Activated CD4-positive, alpha-beta T cell treated with anti-CD3 and anti-CD28 coated beads for 36 hours (primary cell): Measurements from ENCODE around the gene BANF1. TPM values are rescaled to one million over a fixed set of nuclear protein-coding genes. Genes with fewer than 3 reads are reported as not detected.

ENCODE experiments used
- ATAC-seq: fragments of 200-7000 bp; cut with Tn5 transposase; one replicate; pipeline ENCODE4 v1.10.0; 2021; ENCODE audit warnings: mild to moderate bottlenecking, moderate library complexity
- CTCF ChIA-PET: fragments of 350-600 bp; sonication (Branson Sonifier 250); formaldehyde crosslinking; loops from one replicate; lab custom pipeline; 2021; ENCODE audit warnings: antibody characterized with exemption; lab: Charles Lee
- POLR2A ChIA-PET: fragments of 350-600 bp; sonication (Branson Sonifier 250); formaldehyde crosslinking; loops from one replicate; lab custom pipeline; 2021; ENCODE audit warnings: antibody characterized with exemption, inconsistent platforms; lab: Charles Lee
- DNase-seq: peaks from one replicate; pipeline ENCODE4 v3.0.0-alpha.2; 2020
- H3K27ac Mint-ChIP-seq: one replicate; pipeline ENCODE4 v1.8.0; 2021; ENCODE audit warnings: mixed read lengths
- H3K27me3 Mint-ChIP-seq: one replicate; pipeline ENCODE4 v1.8.0; 2021; ENCODE audit warnings: mixed read lengths
- H3K36me3 Mint-ChIP-seq: one replicate; pipeline ENCODE4 v1.8.0; 2021; ENCODE audit warnings: low read depth, mixed read lengths
- H3K4me1 Mint-ChIP-seq: one replicate; pipeline ENCODE4 v1.8.0; 2021; ENCODE audit warnings: mixed read lengths
- H3K4me3 Mint-ChIP-seq: one replicate; pipeline ENCODE4 v1.8.0; 2021; ENCODE audit warnings: mild to moderate bottlenecking, moderate library complexity, mixed read lengths
- H3K9me3 Mint-ChIP-seq: one replicate; pipeline ENCODE4 v1.8.0; 2021; ENCODE audit warnings: low read depth, mixed read lengths
- intact Hi-C, 2 experiments: fragments of 100-400 bp; cut with DNase I in 1 of 2; cut with micrococcal nuclease in 1 of 2; formaldehyde crosslinking; loops; one replicate each; pipeline versions ENCODE4 v1.14.2 to v1.15.1; 2022 to 2024; cut with DNase I, micrococcal nuclease
- total RNA-seq, 2 experiments: library from RNA; stranded (reverse); gene quantifications; one replicate each; pipeline ENCODE4 v1.2.3, GENCODE V29; 2021

BANF1 gene
- total RNA-seq, 2 experiments from 2014 or later, result 233 to 293 TPM

GRCh38 chr11:65965986-65966762 lies 36.1 kb upstream of the BANF1 start:
- peaks cover 52% of the 10 kb centered on the region for H3K36me3 Mint-ChIP-seq
- intact Hi-C loops, result no loop called here
- H3K27ac Mint-ChIP-seq, result no peak overlapping the region

GRCh38 chr11:65967329-65967934 lies 34.9 kb upstream of the BANF1 start:
- ChIA-PET POLR2A (no interaction called here), CTCF (no interaction called here)

More at GRCh38 chr11:65965986-65966762, 36.1 kb upstream of the BANF1 start:
- ATAC-seq (no peak), DNase-seq (no peak)
- H3K4me3 Mint-ChIP-seq, result no peak overlapping the region
- peaks cover 20% of the 10 kb centered on the region for H3K4me1 Mint-ChIP-seq
- H3K27me3 Mint-ChIP-seq, result no peaks in the 10 kb centered on the region
- ChIA-PET CTCF (no interaction called here), POLR2A (no interaction called here)
- H3K9me3 Mint-ChIP-seq, result no peaks in the 10 kb centered on the region

GRCh38 chr11:65968600-65969482 lies 33.5 kb upstream of the BANF1 start:
- no peak overlapping the region for H3K4me3 Mint-ChIP-seq
- DNase-seq (no peak), ATAC-seq (no peak)
- intact Hi-C loops, result no loop called here
- ChIA-PET CTCF (no interaction called here), POLR2A (no interaction called here)
- H3K4me1 Mint-ChIP-seq, result peaks cover 3% of the 10 kb centered on the region
- no peak overlapping the region for H3K27ac Mint-ChIP-seq
- H3K27me3 Mint-ChIP-seq, result no peaks in the 10 kb centered on the region
- peaks cover 53% of the 10 kb centered on the region for H3K36me3 Mint-ChIP-seq
- no peaks in the 10 kb centered on the region for H3K9me3 Mint-ChIP-seq

More at GRCh38 chr11:65967329-65967934, 34.9 kb upstream of the BANF1 start:
- ATAC-seq, result no peak
- Mint-ChIP-seq H3K4me1 (peaks cover 17% of the 10 kb centered on the region), H3K27ac (no peak overlapping the region), H3K27me3 (no peaks in the 10 kb centered on the region), H3K9me3 (no peaks in the 10 kb centered on the region), H3K4me3 (no peak overlapping the region), H3K36me3 (peaks cover 51% of the 10 kb centered on the region)
- no peak for DNase-seq
- intact Hi-C loops, result no loop called here

- POLR2A ChIA-PET, result no interaction called here
- ATAC-seq (no peak), DNase-seq (no peak)
- Mint-ChIP-seq H3K27me3 (no peaks in the 10 kb centered on the region), H3K4me3 (no peak overlapping the region), H3K9me3 (no peaks in the 10 kb centered on the region), H3K36me3 (peaks cover 45% of the 10 kb centered on the region), H3K4me1 (no peaks in the 10 kb centered on the region), H3K27ac (no peak overlapping the region)
- CTCF ChIA-PET, result interaction anchor here (0.6 to 1.2 kb wide), 6 partner anchors 47 to 250 kb away, joined by 3 to 4 read pairs (median 3); partner anchors contain the start of genes CATSPER1, CCDC85B and FIBP
- intact Hi-C loops, result no loop called here
These were observed 30.2 kb upstream of the BANF1 start for GRCh38 chr11:65972116-65972515.

DNA sequence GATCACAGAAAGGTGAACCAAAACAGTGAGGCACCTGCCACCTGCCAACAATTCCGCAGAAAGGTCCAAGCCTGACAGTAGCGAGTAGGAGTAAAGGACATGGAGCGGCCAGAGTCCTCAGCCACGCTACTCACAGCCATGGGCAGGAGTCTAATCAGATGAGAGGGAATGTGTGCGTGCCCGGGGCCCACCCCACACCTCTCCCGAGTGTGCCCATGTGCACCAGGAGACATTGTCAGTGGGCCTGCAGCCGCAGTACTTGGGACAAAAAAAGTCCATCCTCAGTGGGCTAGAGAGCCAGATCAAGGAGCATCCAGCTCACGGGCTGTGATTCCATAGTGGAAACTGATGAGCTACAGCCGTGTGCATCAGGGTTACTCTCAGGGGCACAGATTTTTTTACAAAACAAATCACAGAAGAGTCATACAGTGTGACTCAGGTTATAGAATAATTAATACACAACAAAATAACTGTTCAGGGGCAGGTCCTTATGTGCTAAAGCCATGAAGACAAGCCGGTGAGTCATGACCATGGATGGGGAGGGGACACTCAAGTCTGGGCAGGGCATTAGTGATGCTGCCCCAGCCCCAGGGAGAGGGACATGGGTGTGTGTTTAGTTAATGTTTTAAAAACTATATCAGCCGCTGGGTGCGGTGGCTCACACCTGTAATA lies 28.7 kb upstream of the BANF1 start:
- DNase-seq (no peak), ATAC-seq (no peak)
- Mint-ChIP-seq H3K27ac (no peak overlapping the region), H3K27me3 (no peaks in the 10 kb centered on the region), H3K36me3 (peaks cover 43% of the 10 kb centered on the region), H3K9me3 (no peaks in the 10 kb centered on the region), H3K4me1 (no peaks in the 10 kb centered on the region), H3K4me3 (no peak overlapping the region)
- CTCF ChIA-PET, result no interaction called here
- POLR2A ChIA-PET, result no interaction called here
- intact Hi-C loops, result no loop called here

GRCh38 chr11:65975771-65976170 lies 26.5 kb upstream of the BANF1 start:
- intact Hi-C loops, result no loop called here
- ATAC-seq (no peak), DNase-seq (no peak)
- no peaks in the 10 kb centered on the region for H3K27me3 Mint-ChIP-seq
- CTCF ChIA-PET, result interaction anchor here (0.7 to 1.2 kb wide), 2 partner anchors 91 to 644 kb away, joined by 3 to 4 read pairs; no protein-coding TSS in a partner anchor
- peaks cover 42% of the 10 kb centered on the region for H3K36me3 Mint-ChIP-seq
- H3K9me3 Mint-ChIP-seq, result no peaks in the 10 kb centered on the region
- no peak overlapping the region for H3K27ac Mint-ChIP-seq
- no peaks in the 10 kb centered on the region for H3K4me1 Mint-ChIP-seq
- no peak overlapping the region for H3K4me3 Mint-ChIP-seq
- POLR2A ChIA-PET, result interaction anchor here (0.7 kb wide), 1 partner anchor 99 kb away, joined by 3 read pairs; no protein-coding TSS in a partner anchor

GRCh38 chr11:65976216-65977176 lies 25.8 kb upstream of the BANF1 start:
- ATAC-seq (no peak), DNase-seq (no peak)
- ChIA-PET POLR2A (no interaction called here), CTCF (interaction anchor here (0.5 to 1.2 kb wide), 5 partner anchors 13 to 645 kb away, joined by 3 to 4 read pairs (median 3); no protein-coding TSS in a partner anchor)
- peaks cover 42% of the 10 kb centered on the region for H3K36me3 Mint-ChIP-seq
- intact Hi-C loops, result no loop called here
- H3K27me3 Mint-ChIP-seq, result no peaks in the 10 kb centered on the region
- H3K27ac Mint-ChIP-seq, result no peak overlapping the region
- no peaks in the 10 kb centered on the region for H3K4me1 Mint-ChIP-seq
- no peak overlapping the region for H3K4me3 Mint-ChIP-seq
- H3K9me3 Mint-ChIP-seq, result no peaks in the 10 kb centered on the region

GRCh38 chr11:65977621-65978390 lies 24.5 kb upstream of the BANF1 start:
- ChIA-PET CTCF (interaction anchor here (0.6 to 0.8 kb wide), 2 partner anchors 14 to 118 kb away, joined by 3 to 4 read pairs; no protein-coding TSS in a partner anchor), POLR2A (interaction anchor here (0.6 kb wide), 1 partner anchor 66 kb away, joined by 3 read pairs; no protein-coding TSS in a partner anchor)
- ATAC-seq (no peak), DNase-seq (no peak)
- intact Hi-C loops, result no loop called here
- Mint-ChIP-seq H3K36me3 (peaks cover 35% of the 10 kb centered on the region), H3K4me3 (no peak overlapping the region), H3K4me1 (no peaks in the 10 kb centered on the region), H3K27ac (no peak overlapping the region), H3K9me3 (no peaks in the 10 kb centered on the region), H3K27me3 (no peaks in the 10 kb centered on the region)

- intact Hi-C loops, result no loop called here
- no peak overlapping the region for H3K27ac Mint-ChIP-seq
- CTCF ChIA-PET, result interaction anchor here (0.8 kb wide), 1 partner anchor 119 kb away, joined by 4 read pairs; no protein-coding TSS in a partner anchor
These were observed 23.7 kb upstream of the BANF1 start for GRCh38 chr11:65978391-65979238.

More at GRCh38 chr11:65978391-65979238, 23.7 kb upstream of the BANF1 start:
- Mint-ChIP-seq H3K9me3 (no peaks in the 10 kb centered on the region), H3K36me3 (peaks cover 28% of the 10 kb centered on the region), H3K27me3 (no peaks in the 10 kb centered on the region), H3K4me1 (no peaks in the 10 kb centered on the region), H3K4me3 (no peak overlapping the region)
- POLR2A ChIA-PET, result interaction anchor here (0.6 kb wide), 1 partner anchor 66 kb away, joined by 3 read pairs; no protein-coding TSS in a partner anchor
- ATAC-seq (no peak), DNase-seq (no peak)
